Stimulated activated CD8-positive, alpha-beta memory T cell treated with anti-CD3 and anti-CD28 coated beads, Interleukin-2, amount 100 ng/mL, for 1 hour (primary cell): ENCODE results near the gene ARL8B.
"Not testable (repeated sequence)": the region's sequence is repeated elsewhere in the genome, so short reads cannot be mapped to it uniquely, and the experiment has no call there.

Experiments used
- DNase-seq, 2 donors: peaks; one replicate each; pipeline ENCODE4 v3.0.0-alpha.2; 2020; ENCODE audit warnings: low read depth in 2 of 2

ARL8B gene

GRCh38 chr3:5144316-5144994 is 22.4 kb downstream of the ARL8B start:
- no peak for DNase-seq

GRCh38 chr3:5145120-5145519 is 23.0 kb downstream of the ARL8B start:
- no peak for DNase-seq

DNA sequence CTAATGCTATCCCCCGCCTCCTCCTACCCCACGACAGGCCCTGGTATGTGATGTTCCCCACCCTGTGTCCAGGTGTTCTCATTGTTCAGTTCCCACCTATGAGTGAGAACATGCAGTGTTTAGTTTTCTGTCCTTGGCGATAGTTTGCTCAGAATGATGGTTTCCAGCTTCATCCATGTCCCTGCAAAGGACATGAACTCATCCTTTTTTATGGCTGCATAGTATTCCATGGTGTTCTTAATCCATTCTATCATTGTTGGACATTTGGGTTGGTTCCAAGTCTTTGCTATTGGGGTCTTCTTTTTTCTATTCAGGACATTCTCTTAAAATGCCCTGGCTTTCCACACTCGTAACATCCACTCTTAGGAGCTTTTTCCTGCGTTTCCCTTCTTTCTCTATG is 25.1 kb downstream of the ARL8B start:
- not testable (repeated sequence) for DNase-seq

DNA sequence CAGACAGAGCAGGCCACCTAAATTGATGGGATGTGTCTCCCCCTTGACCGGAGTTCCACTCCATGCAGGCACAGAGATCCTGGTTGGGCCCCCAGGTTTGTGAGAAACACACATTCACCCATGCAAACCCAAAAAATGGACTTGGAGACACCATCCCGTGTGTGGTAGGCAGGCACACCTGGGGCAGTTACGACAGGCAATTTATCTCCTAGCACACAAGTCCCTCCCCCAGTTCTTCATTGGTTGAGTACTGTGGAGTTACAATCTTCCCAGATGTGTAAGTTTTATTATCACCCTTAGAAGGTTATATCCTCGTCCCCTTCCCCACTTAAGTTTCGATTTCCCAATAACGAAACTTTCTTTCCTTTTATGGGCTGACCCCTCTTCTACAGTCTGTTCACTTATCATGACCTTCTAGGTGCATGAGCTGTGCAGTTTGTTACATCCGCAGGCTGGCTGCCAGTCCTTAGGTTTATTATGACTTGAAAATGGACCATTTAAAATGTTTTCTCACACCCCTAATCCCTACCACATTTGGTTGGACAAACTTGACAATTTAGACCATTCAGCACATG is 27.3 kb downstream of the ARL8B start:
- DNase-seq: no peak

DNA sequence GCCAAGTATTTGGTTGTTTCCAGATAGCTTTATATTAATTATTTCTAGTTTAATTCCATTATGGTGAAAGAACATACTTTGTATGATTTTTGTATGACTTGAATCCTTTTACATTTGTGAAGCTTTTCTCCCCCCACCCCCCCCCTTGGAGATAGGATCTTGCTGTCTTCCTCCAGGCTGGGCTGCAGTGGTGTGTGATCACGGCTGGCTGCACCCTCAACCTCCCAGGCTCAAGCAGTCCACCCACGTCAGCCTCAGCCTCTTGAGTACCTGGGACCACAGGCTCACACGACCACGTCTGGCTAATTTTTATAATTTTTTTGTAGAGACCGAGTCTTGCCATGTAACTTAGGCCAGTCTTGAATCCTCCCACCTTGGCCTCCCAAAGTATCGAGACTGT is 29.5 kb downstream of the ARL8B start:
- no peak for DNase-seq

GRCh38 chr3:5153074-5153473 is 31.0 kb downstream of the ARL8B start:
- no peak for DNase-seq

- DNase-seq: no peak
Observed at GRCh38 chr3:5155241-5155640, 33.1 kb downstream of the ARL8B start.

- no peak for DNase-seq
Observed at GRCh38 chr3:5160321-5160720, 38.2 kb downstream of the ARL8B start.

DNA sequence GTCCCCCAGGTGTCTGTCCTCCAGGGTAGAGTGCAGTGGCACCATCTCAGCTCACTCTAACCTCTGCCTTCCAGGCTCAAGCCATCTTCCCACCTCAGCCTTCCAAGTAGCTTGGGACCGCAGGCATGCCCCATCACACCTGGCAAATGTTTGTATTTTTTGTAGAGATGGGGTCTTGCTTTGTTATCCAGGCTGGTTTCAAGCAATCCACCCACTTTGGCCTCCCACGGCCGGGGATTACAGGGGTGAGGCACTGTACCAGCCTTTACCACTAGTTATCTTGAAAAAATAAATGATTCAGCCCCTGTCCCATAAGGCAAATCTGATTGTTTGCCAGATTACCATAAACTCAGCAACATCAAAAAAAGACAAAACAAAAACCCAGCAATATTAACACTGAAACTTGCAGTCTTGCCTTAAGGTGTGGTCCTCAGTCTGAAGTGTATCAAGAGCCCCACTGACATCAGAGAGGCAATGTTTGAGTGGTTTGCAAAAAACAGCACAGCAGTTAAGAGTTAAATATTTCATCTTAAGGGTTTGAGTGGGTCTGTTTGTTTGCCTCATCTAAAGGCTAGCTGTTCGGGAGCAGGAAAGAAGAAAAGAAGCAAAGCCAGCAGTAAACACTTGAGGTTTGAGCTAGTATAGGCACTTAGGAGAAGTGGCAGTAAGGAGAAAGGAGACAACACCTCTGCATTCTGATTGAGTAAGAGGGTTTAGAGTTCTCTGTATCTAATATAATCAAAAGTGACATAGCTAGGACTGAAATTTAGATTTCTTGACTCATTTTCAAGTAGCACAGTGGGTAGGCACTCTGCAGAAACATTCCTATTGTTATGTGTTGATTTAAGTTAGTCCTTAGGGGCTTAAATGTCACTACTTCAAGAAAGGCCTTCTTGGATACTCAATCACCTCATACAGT is 39.1 kb downstream of the ARL8B start:
- DNase-seq: no peak

DNA sequence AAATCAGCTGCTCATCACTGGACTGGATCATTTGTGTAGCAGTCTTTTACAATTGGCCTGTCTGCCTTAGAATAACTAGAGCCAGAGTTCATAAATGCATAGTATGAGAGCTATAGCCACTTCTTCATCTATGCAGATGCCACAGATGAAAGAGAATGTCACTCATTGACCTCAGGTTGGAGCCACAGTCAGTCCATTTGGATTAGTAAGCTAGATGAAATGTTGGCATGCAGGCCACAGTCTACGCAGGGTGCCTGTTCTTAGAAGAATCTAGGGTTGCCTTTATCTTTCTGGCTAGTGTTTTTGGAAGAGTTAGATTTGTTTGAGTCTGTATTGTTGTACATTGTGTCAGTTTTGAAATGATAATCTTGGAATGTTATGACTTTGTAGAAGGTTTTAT is 40.0 kb downstream of the ARL8B start:
- no peak for DNase-seq

- DNase-seq: no peak
Observed at GRCh38 chr3:5165698-5166097, 43.6 kb downstream of the ARL8B start.

DNA sequence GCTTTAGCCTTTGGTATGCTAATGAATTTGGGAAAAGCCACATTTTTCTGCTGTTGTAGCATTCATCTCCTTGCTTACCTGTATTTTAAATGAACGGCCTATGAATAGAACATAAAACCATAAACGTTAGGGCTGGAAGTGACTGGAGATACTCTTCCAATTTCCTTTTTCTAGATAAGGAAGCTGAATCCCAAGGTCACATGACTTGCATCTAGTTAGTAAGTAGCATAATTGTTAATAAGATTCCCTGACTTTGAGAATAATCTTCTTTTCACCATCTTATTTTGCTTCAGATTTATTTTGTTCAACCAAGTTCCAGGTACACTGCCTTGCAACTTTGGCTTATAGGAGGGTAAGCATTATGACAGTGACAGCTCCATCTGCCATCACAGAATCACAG is 44.8 kb downstream of the ARL8B start:
- no peak for DNase-seq

DNA sequence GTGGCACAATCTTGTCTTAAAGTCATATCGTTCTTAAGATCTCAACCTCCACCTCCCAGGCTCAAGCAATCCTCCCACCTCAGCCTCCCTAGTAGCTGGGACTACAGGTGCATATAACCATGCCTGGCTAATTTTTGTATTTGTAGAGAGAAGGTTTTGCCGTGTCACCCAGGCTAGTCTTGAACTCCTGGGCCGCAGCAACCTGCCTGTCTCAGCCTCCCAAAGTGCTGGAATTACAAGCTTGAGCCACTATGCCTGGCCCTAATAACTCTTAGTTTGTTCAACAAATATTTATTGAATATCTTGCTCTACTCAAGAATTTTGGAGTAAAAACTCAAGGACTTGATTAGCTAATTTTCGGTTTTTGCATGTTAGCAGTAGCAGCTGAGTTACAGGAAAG is 46.0 kb downstream of the ARL8B start:
- DNase-seq: no peak

DNA sequence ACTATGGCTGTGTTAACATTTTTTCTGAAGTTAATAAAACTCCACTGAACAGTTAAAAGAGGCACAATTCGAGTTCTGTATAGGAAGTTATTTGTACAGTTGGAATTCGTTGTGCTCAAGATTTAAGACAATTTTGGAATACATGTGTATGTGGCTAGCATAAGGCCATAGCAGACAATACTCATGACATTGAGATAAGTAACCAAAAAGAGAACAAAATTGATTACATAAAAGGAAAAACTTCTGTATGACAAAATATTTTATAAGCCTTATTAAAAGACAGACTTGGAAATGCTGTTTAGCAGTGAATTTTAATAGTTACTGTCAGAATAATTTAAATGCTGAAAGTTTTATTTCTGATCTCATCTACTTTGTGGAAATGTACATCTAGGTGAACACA is 47.7 kb downstream of the ARL8B start:
- DNase-seq: no peak

DNA sequence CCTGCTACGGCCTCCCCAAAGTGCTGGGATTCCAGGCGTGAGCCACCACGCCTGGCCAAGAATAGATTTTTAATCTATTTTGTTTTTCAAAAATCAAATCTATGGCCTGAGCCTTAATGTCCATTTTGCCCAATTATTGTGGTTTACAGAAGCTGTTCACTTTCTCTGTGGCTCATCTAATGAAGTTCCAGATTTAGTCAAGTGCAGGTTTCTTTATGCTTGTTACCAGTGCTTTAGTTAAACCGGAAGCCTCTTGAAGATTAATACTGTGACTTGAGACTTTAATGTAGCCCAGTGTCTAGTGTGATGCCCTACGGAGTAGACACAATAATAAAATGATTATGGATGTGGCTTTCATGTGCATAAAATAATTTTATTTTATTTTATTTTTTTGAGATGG is 48.9 kb downstream of the ARL8B start:
- no peak for DNase-seq

- no peak for DNase-seq
Observed at GRCh38 chr3:5172018-5172417, 49.9 kb downstream of the ARL8B start.

- not testable (repeated sequence) for DNase-seq
Observed at GRCh38 chr3:5179036-5179435, 56.9 kb downstream of the ARL8B start.

GRCh38 chr3:5181469-5182141 is 59.5 kb downstream of the ARL8B start:
- DNase-seq: no peak

GRCh38 chr3:5183714-5184113 is 61.6 kb downstream of the ARL8B start:
- DNase-seq: not testable (repeated sequence)

GRCh38 chr3:5184499-5184898 is 62.4 kb downstream of the ARL8B start:
- no peak for DNase-seq

- DNase-seq: no peak
Observed at GRCh38 chr3:5185093-5185673, 63.1 kb downstream of the ARL8B start.
